Osteocyte (in vitro differentiated cells): ENCODE measurements around the gene MGAT3. TPM values are rescaled to one million over a fixed set of nuclear protein-coding genes. Genes with fewer than 3 reads are reported as not detected.
"Not testable (repeated sequence)": the region's sequence is repeated elsewhere in the genome, so short reads cannot be mapped to it uniquely, and the experiment has no call there.

Source experiments
- DNase-seq: peaks from one replicate; pipeline ENCODE4 v3.0.0; 2021; ENCODE audit warnings: mixed read lengths; ENCODE audit not compliant: unreplicated experiment; ENCODE audit errors: extremely low spot score
- H3K27ac Mint-ChIP-seq: one replicate; pipeline ENCODE4 v1.8.0; 2021; ENCODE audit warnings: mild to moderate bottlenecking, mixed read lengths; ENCODE audit not compliant: unreplicated experiment
- H3K27me3 Mint-ChIP-seq: one replicate; pipeline ENCODE4 v1.8.0; 2021; ENCODE audit warnings: mixed read lengths; ENCODE audit not compliant: unreplicated experiment
- H3K36me3 Mint-ChIP-seq: one replicate; pipeline ENCODE4 v1.8.0; 2021; ENCODE audit warnings: mixed read lengths; ENCODE audit not compliant: unreplicated experiment
- H3K4me1 Mint-ChIP-seq: one replicate; pipeline ENCODE4 v1.8.0; 2021; ENCODE audit warnings: mixed read lengths; ENCODE audit not compliant: unreplicated experiment
- H3K4me3 Mint-ChIP-seq: one replicate; pipeline ENCODE4 v1.8.0; 2021; ENCODE audit warnings: mild to moderate bottlenecking, moderate library complexity, mixed read lengths; ENCODE audit not compliant: unreplicated experiment
- H3K9me3 Mint-ChIP-seq: one replicate; pipeline ENCODE4 v1.8.0; 2021; ENCODE audit warnings: mixed read lengths; ENCODE audit not compliant: unreplicated experiment
- long read RNA-seq: library from polyadenylated mRNA; unstranded; transcript quantifications from one replicate; pipeline ENCODE4 v2.0.0, GENCODE V29; 2021
- total RNA-seq: library from RNA; stranded (reverse); gene quantifications from 2 replicates; pipeline ENCODE4 v1.2.1, GENCODE V29; 2021
- TF ChIP-seq, protein P1 (sequence below): fragments of 200-600 bp; sonication (generic); IDR thresholded peaks from 2 replicates; pipeline ENCODE4 v1.5.0; 2021; ENCODE audit warnings: antibody characterized with exemption, mild to moderate bottlenecking, moderate library complexity

MGAT3 gene, protein sequence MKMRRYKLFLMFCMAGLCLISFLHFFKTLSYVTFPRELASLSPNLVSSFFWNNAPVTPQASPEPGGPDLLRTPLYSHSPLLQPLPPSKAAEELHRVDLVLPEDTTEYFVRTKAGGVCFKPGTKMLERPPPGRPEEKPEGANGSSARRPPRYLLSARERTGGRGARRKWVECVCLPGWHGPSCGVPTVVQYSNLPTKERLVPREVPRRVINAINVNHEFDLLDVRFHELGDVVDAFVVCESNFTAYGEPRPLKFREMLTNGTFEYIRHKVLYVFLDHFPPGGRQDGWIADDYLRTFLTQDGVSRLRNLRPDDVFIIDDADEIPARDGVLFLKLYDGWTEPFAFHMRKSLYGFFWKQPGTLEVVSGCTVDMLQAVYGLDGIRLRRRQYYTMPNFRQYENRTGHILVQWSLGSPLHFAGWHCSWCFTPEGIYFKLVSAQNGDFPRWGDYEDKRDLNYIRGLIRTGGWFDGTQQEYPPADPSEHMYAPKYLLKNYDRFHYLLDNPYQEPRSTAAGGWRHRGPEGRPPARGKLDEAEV
- 9.4 and 10.9 TPM in 2 replicates for total RNA-seq
- long read RNA-seq: 0 reads

DNA sequence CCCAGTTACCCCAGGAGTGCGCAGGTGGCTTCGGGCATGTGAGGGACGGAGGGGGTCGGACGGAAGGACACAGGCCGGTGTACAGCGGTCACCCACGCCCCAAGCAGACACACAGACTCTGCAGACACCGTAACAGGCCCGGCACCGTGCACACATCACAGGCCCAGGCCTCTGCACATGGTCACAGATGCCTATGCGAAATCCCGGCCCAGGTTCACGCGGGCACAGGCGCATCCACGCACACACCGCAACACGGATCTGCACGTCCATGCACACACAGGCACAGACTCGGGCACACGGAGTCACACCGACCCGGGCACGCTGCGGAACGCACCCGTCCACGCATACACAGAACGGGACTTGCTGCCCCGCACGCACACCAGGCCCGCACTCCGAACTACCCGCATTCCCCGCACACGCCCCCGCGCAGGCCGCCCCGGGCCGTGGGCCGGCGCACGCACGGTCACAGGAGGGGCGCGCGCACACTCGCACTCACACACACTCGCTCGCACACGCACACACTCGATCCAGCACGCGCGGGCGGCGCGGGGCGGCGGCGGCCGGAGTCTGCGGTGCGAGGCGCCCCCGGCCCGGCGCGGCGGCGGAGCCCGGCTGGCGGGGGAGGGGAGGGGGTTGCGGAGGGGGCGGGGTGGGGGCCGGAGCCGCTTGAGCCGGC, at the start of gene MGAT3:
MGAT3 (plus strand) TSS at position 491 of the 676 bp plus-strand sequence. CDS start 30,336 bp downstream, outside the sequence.
- Mint-ChIP-seq H3K4me3 (peak within 1 kb of the TSS; percentile 62), H3K4me1 (peaks cover 37% of the 10 kb centered on the region), H3K27ac (no peak within 1 kb of the TSS), H3K9me3 (no peaks in the 10 kb centered on the region), H3K27me3 (no peaks in the 10 kb centered on the region), H3K36me3 (no peaks in the 10 kb centered on the region)
- TF ChIP-seq, protein P1, sequence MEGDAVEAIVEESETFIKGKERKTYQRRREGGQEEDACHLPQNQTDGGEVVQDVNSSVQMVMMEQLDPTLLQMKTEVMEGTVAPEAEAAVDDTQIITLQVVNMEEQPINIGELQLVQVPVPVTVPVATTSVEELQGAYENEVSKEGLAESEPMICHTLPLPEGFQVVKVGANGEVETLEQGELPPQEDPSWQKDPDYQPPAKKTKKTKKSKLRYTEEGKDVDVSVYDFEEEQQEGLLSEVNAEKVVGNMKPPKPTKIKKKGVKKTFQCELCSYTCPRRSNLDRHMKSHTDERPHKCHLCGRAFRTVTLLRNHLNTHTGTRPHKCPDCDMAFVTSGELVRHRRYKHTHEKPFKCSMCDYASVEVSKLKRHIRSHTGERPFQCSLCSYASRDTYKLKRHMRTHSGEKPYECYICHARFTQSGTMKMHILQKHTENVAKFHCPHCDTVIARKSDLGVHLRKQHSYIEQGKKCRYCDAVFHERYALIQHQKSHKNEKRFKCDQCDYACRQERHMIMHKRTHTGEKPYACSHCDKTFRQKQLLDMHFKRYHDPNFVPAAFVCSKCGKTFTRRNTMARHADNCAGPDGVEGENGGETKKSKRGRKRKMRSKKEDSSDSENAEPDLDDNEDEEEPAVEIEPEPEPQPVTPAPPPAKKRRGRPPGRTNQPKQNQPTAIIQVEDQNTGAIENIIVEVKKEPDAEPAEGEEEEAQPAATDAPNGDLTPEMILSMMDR: no peak
- DNase-seq: no peak

DNA sequence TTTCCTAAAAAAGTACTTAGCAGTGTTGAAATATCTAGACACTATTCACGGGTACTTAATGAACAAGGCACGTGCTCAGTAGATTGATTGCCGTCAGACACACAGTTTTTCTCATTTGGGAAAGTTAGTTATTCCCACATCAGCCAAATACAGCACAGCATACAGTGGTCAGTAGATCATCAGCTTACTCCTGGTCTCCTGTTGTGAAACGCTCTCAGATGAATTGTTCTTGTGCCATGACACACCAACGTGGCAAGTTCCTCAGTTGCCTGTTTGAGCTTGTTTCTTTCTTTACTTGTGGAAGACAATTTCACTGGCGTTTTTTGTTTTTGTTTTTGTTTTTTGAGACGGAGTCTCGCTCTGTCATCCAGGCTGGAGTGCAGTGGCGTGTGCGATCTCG, 48.6 kb upstream of the MGAT3 start:
- Mint-ChIP-seq H3K36me3 (peaks cover 17% of the 10 kb centered on the region), H3K27me3 (no peaks in the 10 kb centered on the region), H3K4me1 (peaks cover 13% of the 10 kb centered on the region), H3K9me3 (no peaks in the 10 kb centered on the region), H3K27ac (no peak overlapping the region), H3K4me3 (no peak overlapping the region)
- TF ChIP-seq, protein P1: no peak
- DNase-seq: no peak

DNA sequence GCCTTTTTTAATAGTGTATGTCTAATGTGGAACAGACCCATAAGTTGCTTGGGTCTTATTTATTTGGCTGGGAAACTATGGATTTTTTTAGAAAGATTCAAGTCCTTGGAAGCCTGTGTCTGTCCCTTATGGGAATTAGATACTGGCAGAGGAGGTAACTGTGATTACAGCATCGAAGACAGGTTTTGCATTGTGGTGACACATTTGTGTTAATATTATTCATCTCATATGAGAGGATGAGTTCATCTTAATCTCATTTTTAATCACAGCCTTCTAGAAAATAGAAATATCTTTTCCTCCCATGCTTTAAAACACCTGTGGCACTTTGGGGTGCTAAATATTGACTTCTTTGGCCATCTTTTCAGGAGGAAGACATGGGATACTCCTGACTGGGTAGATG, 48.0 kb upstream of the MGAT3 start:
- H3K9me3 Mint-ChIP-seq: no peaks in the 10 kb centered on the region
- H3K27ac Mint-ChIP-seq: no peak overlapping the region
- H3K4me1 Mint-ChIP-seq: peaks cover 16% of the 10 kb centered on the region
- H3K4me3 Mint-ChIP-seq: no peak overlapping the region
- no peak for DNase-seq
- H3K36me3 Mint-ChIP-seq: peaks cover 13% of the 10 kb centered on the region
- no peaks in the 10 kb centered on the region for H3K27me3 Mint-ChIP-seq
- TF ChIP-seq, protein P1: no peak

DNA sequence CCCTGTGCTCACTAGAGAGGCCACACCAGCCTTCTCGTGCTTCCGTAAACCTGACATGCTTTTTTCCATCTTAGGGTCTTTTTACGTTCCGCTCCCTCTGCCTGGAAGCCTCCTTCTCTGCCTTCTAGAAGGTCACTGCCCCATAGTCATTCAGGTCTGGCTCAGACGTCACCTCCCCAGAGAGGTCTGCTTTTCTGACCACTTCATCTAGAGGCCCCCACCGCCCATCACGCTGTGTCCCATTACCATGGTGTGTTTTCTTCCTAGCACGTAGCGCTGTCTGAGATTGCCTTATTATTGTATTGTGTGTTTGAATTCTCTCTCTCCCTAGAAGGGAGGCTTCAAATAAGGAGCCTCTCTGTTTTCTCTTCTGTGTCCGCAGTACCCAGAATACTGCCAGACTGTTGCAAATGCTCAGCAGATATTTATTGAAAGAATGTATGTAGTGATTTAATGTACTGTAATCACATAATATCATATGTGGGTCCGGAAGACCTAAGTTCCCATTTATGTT, 47.2 kb upstream of the MGAT3 start:
- Mint-ChIP-seq H3K9me3 (no peaks in the 10 kb centered on the region), H3K27ac (no peak overlapping the region), H3K27me3 (no peaks in the 10 kb centered on the region), H3K36me3 (peaks cover 11% of the 10 kb centered on the region), H3K4me3 (no peak overlapping the region), H3K4me1 (peaks cover 22% of the 10 kb centered on the region)
- TF ChIP-seq, protein P1: no peak
- DNase-seq: no peak

DNA sequence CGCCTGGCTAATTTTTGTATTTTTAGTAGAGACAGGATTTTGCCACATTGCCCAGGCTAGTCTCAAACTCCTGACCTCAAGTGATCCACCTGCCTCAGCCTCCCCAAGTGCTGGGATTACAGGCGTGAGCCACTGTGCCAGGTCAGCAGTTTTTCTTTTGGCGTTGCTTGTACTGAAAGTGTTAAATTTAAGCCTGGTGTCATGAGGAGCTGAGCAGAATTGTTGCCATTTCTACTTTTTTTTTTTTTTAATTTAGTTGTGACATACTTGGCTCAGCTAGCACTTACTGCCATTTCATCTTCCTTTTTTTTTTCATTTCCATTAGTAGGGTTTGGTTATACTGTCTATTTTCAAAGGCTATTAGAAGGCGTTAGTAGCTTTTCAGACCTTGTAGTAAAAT, 46.5 kb upstream of the MGAT3 start:
- Mint-ChIP-seq H3K27ac (no peak overlapping the region), H3K4me1 (peaks cover 20% of the 10 kb centered on the region), H3K4me3 (no peak overlapping the region), H3K27me3 (no peaks in the 10 kb centered on the region), H3K9me3 (no peaks in the 10 kb centered on the region), H3K36me3 (peaks cover 7% of the 10 kb centered on the region)
- TF ChIP-seq, protein P1: no peak
- no peak for DNase-seq

DNA sequence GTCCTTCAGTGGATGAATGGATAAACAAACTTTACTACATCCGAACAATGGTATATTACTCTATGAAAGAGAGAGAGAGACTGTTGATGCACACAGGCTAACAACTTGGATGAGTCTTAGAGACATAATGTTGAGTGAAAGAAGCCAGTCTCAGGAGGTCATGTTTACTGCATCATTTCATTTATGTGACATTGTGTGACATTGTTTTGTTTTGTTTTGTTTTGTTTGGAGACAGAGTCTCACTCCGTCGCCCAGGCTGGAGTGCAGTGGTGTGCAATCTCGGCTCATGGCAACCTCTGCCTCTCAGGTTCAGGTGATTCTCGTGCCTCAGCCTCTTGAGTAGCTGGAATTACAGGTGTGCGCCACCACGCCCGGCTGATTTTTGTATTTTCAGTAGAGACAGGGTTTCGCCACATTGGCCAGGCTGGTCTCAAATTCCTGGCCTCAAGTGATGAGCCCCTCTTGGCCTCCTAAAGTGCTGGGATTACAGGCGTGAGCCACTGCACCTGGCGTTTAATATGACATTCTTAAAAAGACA, 44.9 kb upstream of the MGAT3 start:
- H3K27ac Mint-ChIP-seq, H3K36me3 Mint-ChIP-seq, H3K27me3 Mint-ChIP-seq, DNase-seq, H3K9me3 Mint-ChIP-seq, H3K4me3 Mint-ChIP-seq: not testable (repeated sequence)
- peaks cover 16% of the 10 kb centered on the region for H3K4me1 Mint-ChIP-seq

DNA sequence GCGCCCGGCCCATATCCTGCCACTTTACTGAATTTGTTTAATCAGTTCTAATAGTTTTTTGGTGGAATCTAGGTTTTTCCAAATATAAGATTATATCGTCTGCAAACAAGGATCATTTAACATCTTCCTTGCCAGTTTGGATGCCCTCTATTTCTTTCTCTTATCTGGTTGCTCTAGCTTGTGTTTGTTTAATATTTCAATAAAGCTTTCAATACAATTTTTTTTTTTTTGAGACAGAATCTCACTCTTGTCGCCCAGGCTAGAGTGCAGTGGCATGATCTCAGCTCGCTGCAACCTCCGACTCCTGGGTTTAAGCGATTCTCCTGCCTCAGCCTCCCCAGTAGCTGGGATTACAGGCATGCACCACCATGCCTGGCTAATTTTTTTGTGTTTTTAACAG, 43.6 kb upstream of the MGAT3 start:
- not testable (repeated sequence) for H3K36me3 Mint-ChIP-seq, H3K4me3 Mint-ChIP-seq, H3K9me3 Mint-ChIP-seq, H3K27me3 Mint-ChIP-seq, H3K27ac Mint-ChIP-seq, DNase-seq
- peaks cover 16% of the 10 kb centered on the region for H3K4me1 Mint-ChIP-seq
